ENCODE results near the gene NUAK1.

The NUAK1 gene

DNA sequence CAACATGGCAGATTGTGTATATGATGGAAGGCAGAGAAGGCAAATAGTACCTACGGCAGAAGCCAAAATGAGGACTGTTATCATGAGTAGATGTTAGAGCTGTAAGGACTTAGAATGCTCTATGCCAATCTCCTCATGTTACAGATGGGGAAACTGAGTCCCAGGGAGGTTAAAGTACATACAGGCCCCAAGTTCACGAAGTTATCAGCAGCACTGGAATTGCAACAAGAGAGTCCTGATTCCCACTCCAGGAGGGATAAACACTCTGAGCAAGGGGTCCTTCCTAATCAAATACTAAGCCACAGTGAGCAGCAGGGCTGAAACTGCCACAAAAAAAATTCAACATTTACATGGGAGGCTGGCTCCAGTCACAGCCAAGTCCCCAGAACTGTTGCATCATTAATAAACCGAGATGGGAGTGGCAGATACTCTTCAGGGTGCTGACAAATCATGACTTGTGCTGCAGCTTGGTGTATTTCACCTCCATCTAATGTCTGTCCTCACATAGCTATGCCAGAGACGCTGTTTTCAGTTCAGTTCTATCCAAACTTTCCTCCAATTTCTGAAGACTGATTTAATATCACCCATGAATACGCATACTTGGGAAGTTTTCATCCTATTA, 24.2 kb downstream of the NUAK1 start:
- FAIRE-seq (no peak), DNase-seq (ENCODE audit: insufficient read length, low spot score) (no peak)
- no peak for TF ChIP-seq CTCF (IDR thresholded peaks at IDR 0.05; ENCODE audit: insufficient read depth, missing control alignments)

GRCh38 chr12:106113824-106114446, 24.8 kb downstream of the NUAK1 start:
- TF ChIP-seq CTCF (IDR thresholded peaks at IDR 0.05; ENCODE audit: insufficient read depth, missing control alignments): no peak
- FAIRE-seq (no peak), DNase-seq (ENCODE audit: insufficient read length, low spot score) (no peak)

- DNase-seq (ENCODE audit: insufficient read length, low spot score) (no peak), FAIRE-seq (no peak)
Measured at GRCh38 chr12:106113446-106113823, 25.3 kb downstream of the NUAK1 start.

GRCh38 chr12:106113042-106113441, 25.7 kb downstream of the NUAK1 start:
- no peak for TF ChIP-seq CTCF (IDR thresholded peaks at IDR 0.05; ENCODE audit: insufficient read depth, missing control alignments)
- no peak for FAIRE-seq
- DNase-seq (ENCODE audit: insufficient read length, low spot score): no peak

More at GRCh38 chr12:106113446-106113823, 25.3 kb downstream of the NUAK1 start:
- TF ChIP-seq CTCF (IDR thresholded peaks at IDR 0.05; ENCODE audit: insufficient read depth, missing control alignments): no peak

DNA sequence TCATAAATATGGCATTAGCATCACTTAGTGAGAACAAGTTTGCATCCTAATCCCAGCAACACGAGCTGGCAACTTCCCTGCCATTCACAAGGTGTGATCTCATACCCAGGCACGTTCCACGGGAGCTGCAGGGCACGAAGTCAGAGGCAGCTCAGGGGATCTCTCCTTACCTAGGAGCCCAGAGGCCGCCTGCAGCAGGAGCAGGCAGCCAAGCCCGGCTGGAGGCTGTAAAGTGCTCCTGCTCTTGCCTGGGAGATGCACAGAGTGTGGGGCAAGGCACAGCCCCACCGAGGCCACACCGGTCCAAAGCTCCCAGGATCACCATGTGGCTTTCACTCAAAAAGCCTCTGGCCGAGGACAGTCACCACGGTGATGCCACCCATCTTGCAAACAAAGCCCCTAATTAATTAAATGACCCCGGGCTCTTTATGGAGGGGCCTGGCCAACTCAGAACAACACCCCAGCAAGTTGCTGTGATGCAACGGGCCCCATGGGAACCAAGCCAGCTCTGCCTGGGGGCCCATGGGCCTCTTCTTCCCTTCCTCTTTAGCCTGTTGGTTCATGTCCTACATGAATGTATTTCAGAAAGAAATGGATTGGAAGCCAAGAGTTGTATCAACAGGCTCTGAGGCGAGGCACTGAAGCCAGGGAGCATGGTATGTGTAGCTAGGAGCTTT, 26.5 kb downstream of the NUAK1 start:
- no peak for FAIRE-seq
- DNase-seq (ENCODE audit: insufficient read length, low spot score): no peak
- TF ChIP-seq CTCF (IDR thresholded peaks at IDR 0.05; ENCODE audit: insufficient read depth, missing control alignments): no peak

GRCh38 chr12:106110626-106111300, 28.0 kb downstream of the NUAK1 start:
- no peak for DNase-seq (ENCODE audit: insufficient read length, low spot score)

More at GRCh38 chr12:106110626-106111300, 28.0 kb downstream of the NUAK1 start:
- FAIRE-seq: no peak
- TF ChIP-seq CTCF (IDR thresholded peaks at IDR 0.05; ENCODE audit: insufficient read depth, missing control alignments): no peak
